K562 (cell line): ENCODE results near the gene LZTR1. TPM values are rescaled to one million over a fixed set of nuclear protein-coding genes. Genes with fewer than 3 reads are reported as not detected.

Experiments
- PBX2 ChIP-seq, 2 experiments: IDR thresholded peaks in 1 of 2; conservative IDR thresholded peaks in 1 of 2; 2 replicates each; pipeline ENCODE4 v1.6.1; 2016; ENCODE audit warnings: low read depth in 2 of 2, mild to moderate bottlenecking in 1 of 2, missing compliant biosample characterization in 1 of 2, missing genetic modification characterization in 1 of 2, moderate library complexity in 1 of 2
- YBX1 ChIP-seq: fragments of 450-650 bp; IDR thresholded peaks from 2 replicates; pipeline ENCODE4 v1.7.1; 2016; ENCODE audit warnings: mild to moderate bottlenecking
- ZNF253 ChIP-seq: fragments of 250-450 bp; sonication (Bioruptor Pico); conservative IDR thresholded peaks from 2 replicates; pipeline ENCODE4 v1.6.1; 2021; ENCODE audit warnings: mild to moderate bottlenecking
- ZNF561 ChIP-seq: fragments of 450-650 bp; formaldehyde crosslinking; conservative IDR thresholded peaks from 2 replicates; pipeline ENCODE4 v1.4.0; 2020; ENCODE audit warnings: mild to moderate bottlenecking, moderate library complexity
- polyA plus RNA-seq, 8 experiments: library from polyadenylated mRNA; depleted of rRNA in 4 of 8; stranded (reverse) in 5 of 8; unstranded in 3 of 8; fragments of >200 nt; fragmentation: Nextera tagmentation in 2 of 8; fragmentation: Illumina TruSeq in 1 of 8; extraction: Ambion mirVana in 2 of 8; extraction: Trizol in 1 of 8; gene quantifications; 2 replicates each; pipeline versions ENCODE4 v1.2.1 to v1.2.3, GENCODE V29; 2011 to 2014; ENCODE audit warnings: inconsistent platforms in 1 of 8, missing spikeins in 1 of 8
- total RNA-seq, 7 experiments: library from RNA; depleted of rRNA in 6 of 7; stranded (reverse); fragments of >200 nt in 6 of 7; fragmentation: Illumina TruSeq in 2 of 7; extraction: Trizol in 2 of 7; gene quantifications; 2 replicates each; pipeline versions ENCODE4 v1.2.1 to v1.2.3, GENCODE V29; 2011 to 2021; ENCODE audit warnings: low replicate concordance in 1 of 7
- TF ChIP-seq, protein P1 (sequence below), 2 experiments: IDR thresholded peaks; 2 replicates each; pipeline ENCODE4 v1.6.1; 2012; ENCODE audit warnings: improper control_type of control experiment in 2 of 2, low read depth in 2 of 2, low read length in 2 of 2, borderline replicate concordance in 1 of 2
- TF ChIP-seq, protein P2 (sequence below): fragments of 250-450 bp; sonication (Bioruptor Pico); IDR thresholded peaks from 2 replicates; pipeline ENCODE4 v1.8.0; 2022; ENCODE audit warnings: moderate library complexity, mild to moderate bottlenecking, inconsistent platforms
- TF ChIP-seq, protein P3 (sequence below): fragments of 200-400 bp; formaldehyde crosslinking; IDR thresholded peaks from 2 replicates; pipeline ENCODE4 v1.6.1; 2017; ENCODE audit warnings: mild to moderate bottlenecking, low read depth, low read length, moderate library complexity

The LZTR1 gene
- total and polyA plus RNA-seq, 9 of the 15 experiments (the other 6 are each of a cell fraction or from before 2014, with no cell fraction given), result 2.2 to 135 (median 63.0) TPM

DNA sequence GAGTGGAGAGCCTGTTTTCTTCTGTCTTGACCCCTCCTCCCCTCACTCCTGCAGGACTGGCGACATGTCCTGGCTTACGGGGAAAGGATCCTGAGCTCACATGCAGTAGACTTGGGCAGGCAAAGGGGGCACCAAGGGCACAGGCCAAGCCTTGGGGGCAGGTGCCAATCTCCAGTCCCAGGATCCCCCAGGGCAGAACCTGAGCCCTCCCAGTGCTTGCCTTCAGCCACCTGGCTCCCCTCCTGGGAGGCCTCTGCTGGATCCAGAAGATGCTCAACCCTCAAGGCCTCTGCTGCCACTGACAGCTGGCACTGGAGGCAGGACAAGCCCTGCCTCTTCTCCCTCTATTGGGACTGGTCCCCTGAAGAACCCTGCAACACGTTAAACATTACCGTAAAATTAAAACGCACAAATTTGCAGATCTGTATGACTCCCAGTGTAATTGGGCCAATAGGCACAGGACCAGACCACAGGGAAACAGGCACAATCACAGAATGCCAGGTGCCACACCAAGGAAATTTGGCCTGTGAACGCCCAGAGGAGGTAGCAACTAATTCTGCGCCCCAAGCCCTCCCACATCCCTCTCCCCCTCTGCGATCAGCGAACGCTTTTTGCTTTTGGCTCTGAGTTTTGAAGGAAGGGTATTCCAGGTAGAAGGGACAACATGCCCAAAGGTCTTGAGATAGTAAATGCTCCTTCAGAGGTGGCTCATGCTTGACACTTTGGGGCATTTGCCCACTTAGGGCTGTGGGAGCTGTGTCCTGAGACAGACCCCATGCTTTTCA is 967 bp upstream of the LZTR1 start (continued):
- TF ChIP-seq PBX2 (CRISPR knock-in tag; IDR thresholded peaks at IDR 0.05; ENCODE audit: low read depth) (no peak), PBX2 (tag; conservative IDR thresholded peaks at IDR 0.05; ENCODE audit: low read depth) (no peak), ZNF253 (no peak), YBX1 (no peak), ZNF561 (peak; percentile 64; the same call in 1 of the 2 replicates)
- TF ChIP-seq, protein P1, sequence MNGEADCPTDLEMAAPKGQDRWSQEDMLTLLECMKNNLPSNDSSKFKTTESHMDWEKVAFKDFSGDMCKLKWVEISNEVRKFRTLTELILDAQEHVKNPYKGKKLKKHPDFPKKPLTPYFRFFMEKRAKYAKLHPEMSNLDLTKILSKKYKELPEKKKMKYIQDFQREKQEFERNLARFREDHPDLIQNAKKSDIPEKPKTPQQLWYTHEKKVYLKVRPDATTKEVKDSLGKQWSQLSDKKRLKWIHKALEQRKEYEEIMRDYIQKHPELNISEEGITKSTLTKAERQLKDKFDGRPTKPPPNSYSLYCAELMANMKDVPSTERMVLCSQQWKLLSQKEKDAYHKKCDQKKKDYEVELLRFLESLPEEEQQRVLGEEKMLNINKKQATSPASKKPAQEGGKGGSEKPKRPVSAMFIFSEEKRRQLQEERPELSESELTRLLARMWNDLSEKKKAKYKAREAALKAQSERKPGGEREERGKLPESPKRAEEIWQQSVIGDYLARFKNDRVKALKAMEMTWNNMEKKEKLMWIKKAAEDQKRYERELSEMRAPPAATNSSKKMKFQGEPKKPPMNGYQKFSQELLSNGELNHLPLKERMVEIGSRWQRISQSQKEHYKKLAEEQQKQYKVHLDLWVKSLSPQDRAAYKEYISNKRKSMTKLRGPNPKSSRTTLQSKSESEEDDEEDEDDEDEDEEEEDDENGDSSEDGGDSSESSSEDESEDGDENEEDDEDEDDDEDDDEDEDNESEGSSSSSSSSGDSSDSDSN (IDR thresholded peaks at IDR 0.05; ENCODE audit: borderline replicate concordance in 1 of 2, low read depth in 2 of 2, low read length in 2 of 2), result no peak
- TF ChIP-seq, protein P2, sequence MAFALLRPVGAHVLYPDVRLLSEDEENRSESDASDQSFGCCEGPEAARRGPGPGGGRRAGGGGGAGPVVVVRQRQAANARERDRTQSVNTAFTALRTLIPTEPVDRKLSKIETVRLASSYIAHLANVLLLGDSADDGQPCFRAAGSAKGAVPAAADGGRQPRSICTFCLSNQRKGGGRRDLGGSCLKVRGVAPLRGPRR, result peak; percentile 54; the same call in 1 of the 2 replicates
- TF ChIP-seq, protein P3, sequence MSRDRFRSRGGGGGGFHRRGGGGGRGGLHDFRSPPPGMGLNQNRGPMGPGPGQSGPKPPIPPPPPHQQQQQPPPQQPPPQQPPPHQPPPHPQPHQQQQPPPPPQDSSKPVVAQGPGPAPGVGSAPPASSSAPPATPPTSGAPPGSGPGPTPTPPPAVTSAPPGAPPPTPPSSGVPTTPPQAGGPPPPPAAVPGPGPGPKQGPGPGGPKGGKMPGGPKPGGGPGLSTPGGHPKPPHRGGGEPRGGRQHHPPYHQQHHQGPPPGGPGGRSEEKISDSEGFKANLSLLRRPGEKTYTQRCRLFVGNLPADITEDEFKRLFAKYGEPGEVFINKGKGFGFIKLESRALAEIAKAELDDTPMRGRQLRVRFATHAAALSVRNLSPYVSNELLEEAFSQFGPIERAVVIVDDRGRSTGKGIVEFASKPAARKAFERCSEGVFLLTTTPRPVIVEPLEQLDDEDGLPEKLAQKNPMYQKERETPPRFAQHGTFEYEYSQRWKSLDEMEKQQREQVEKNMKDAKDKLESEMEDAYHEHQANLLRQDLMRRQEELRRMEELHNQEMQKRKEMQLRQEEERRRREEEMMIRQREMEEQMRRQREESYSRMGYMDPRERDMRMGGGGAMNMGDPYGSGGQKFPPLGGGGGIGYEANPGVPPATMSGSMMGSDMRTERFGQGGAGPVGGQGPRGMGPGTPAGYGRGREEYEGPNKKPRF, result no peak
